ENCODE measurements around the gene ZMYND8.

DNA sequence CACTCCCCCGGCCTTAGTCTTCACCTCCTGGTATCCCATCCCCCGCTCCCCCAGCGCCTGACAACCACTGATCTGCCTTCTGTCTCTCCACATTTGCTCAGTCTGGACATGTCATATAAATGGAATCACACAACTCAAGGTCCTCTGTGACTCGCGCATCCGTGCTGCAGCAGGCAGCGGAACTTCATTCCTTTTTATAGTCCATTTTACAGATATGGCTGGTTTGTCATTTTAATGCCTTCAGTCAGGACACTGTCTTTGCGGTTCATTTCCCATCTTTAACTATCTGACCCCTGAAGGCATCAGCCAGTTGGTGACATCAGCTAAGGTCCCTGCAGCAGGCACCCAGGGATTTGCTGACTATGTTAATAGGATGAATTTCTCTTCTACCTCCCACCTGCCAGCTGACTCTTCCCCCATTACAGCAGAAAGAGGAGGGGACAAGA is 125.7 kb downstream of the ZMYND8 start:
- TF ChIP-seq FOXM1 (IDR thresholded peaks at IDR 0.05; ENCODE audit: borderline replicate concordance) (no peak), SUZ12 (IDR thresholded peaks at IDR 0.05) (no peak), BHLHE40 (IDR thresholded peaks at IDR 0.05; ENCODE audit: borderline replicate concordance) (no peak), NFRKB (IDR thresholded peaks at IDR 0.05) (no peak), SP1 (IDR thresholded peaks at IDR 0.05) (no peak), L3MBTL2 (conservative IDR thresholded peaks at IDR 0.05) (no peak), TARDBP (IDR thresholded peaks at IDR 0.05) (no peak), ZNF384 (IDR thresholded peaks at IDR 0.05) (no peak), HDGF (IDR thresholded peaks at IDR 0.05; ENCODE audit: borderline replicate concordance) (no peak), FOXK2 (IDR thresholded peaks at IDR 0.05) (no peak), FOXA1 (IDR thresholded peaks at IDR 0.05) (no peak), LEF1 (IDR thresholded peaks at IDR 0.05; ENCODE audit: borderline replicate concordance) (no peak)
- TF ChIP-seq, protein P1, sequence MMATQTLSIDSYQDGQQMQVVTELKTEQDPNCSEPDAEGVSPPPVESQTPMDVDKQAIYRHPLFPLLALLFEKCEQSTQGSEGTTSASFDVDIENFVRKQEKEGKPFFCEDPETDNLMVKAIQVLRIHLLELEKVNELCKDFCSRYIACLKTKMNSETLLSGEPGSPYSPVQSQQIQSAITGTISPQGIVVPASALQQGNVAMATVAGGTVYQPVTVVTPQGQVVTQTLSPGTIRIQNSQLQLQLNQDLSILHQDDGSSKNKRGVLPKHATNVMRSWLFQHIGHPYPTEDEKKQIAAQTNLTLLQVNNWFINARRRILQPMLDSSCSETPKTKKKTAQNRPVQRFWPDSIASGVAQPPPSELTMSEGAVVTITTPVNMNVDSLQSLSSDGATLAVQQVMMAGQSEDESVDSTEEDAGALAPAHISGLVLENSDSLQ (IDR thresholded peaks at IDR 0.05), result no peak
